Gastrocnemius medialis (tissue), 4 donors: ENCODE results near the gene TFAP2A.

Experiments used
- POLR2A ChIP-seq, 2 donors: fragments of 450-650 bp; IDR thresholded peaks; one replicate each; pipeline ENCODE4 v1.6.1; 2017; ENCODE audit warnings: antibody characterized with exemption in 2 of 2, mild to moderate bottlenecking in 2 of 2, moderate library complexity in 2 of 2
- TF ChIP-seq, protein P1 (sequence below), 5 experiments: fragments of 450-650 bp in 3 of 5; fragments of 200-600 bp in 2 of 5; sonication (generic) in 2 of 5; IDR thresholded peaks in 4 of 5; conservative IDR thresholded peaks in 1 of 5; 1 replicate in 4 of 5; 2 replicates in 1 of 5; pipeline ENCODE4 v1.5.1; 2016 to 2019; ENCODE audit warnings: antibody characterized with exemption in 5 of 5, mild to moderate bottlenecking in 3 of 5, moderate library complexity in 3 of 5

DNA sequence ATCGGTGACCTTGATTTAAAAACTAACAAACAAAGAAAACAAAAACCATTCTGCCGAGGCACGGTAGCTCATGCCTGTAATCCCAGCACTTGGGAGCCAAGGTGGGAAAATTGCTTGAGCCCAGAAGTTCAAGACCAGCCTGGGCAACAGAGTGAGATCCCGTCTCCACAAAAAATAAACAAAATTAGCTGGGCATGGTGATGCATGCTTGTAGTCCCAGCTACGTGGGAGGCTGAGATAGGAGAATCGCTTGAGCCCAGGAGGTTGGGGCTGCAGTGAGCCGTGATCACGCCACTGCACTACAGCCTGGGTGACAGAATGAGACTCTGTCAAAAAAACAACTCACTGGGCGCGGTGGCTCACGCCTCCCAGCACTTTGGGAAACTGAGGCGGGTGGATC is 48.2 kb upstream of the TFAP2A start:
- TF ChIP-seq, protein P1, sequence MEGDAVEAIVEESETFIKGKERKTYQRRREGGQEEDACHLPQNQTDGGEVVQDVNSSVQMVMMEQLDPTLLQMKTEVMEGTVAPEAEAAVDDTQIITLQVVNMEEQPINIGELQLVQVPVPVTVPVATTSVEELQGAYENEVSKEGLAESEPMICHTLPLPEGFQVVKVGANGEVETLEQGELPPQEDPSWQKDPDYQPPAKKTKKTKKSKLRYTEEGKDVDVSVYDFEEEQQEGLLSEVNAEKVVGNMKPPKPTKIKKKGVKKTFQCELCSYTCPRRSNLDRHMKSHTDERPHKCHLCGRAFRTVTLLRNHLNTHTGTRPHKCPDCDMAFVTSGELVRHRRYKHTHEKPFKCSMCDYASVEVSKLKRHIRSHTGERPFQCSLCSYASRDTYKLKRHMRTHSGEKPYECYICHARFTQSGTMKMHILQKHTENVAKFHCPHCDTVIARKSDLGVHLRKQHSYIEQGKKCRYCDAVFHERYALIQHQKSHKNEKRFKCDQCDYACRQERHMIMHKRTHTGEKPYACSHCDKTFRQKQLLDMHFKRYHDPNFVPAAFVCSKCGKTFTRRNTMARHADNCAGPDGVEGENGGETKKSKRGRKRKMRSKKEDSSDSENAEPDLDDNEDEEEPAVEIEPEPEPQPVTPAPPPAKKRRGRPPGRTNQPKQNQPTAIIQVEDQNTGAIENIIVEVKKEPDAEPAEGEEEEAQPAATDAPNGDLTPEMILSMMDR (IDR thresholded peaks at IDR 0.05 in 4 of 5, conservative IDR thresholded peaks at IDR 0.05 in 1 of 5) = no peak
- no peak for TF ChIP-seq POLR2A (IDR thresholded peaks at IDR 0.05)
